ENCODE results near the gene HMGCLL1. TPM values are rescaled to one million over a fixed set of nuclear protein-coding genes. Genes with fewer than 3 reads are reported as not detected.

The HMGCLL1 gene
- total RNA-seq, 1 donor, result 0.36 TPM

- no peak overlapping the region for H2AFZ ChIP-seq (ENCODE audit: low read length)
- DNase-seq (ENCODE audit: insufficient read length, low spot score, missing footprints), result peak; percentile 22
- H3K27me3 ChIP-seq (ENCODE audit: insufficient read depth, low read length), result no peaks in the 10 kb centered on the region
- H3K36me3 ChIP-seq (ENCODE audit: insufficient read depth, low read length), result no peaks in the 10 kb centered on the region
- TF ChIP-seq CTCF (IDR thresholded peaks at IDR 0.05; ENCODE audit: extremely low read depth, low read depth, low read length), result no peak
- H3K4me1 ChIP-seq (ENCODE audit: insufficient read depth, low read length), result no peaks in the 10 kb centered on the region
- no peak overlapping the region for H3K4me2 ChIP-seq (ENCODE audit: insufficient read depth, low read length)
- no peaks in the 10 kb centered on the region for H3K9me3 ChIP-seq (ENCODE audit: low read depth, low read length)
- H4K20me1 ChIP-seq (ENCODE audit: insufficient read depth, low read length), result no peaks in the 10 kb centered on the region
- no peaks in the 10 kb centered on the region for H3K79me2 ChIP-seq (ENCODE audit: insufficient read depth, low read length)
- no peak overlapping the region for H3K4me3 ChIP-seq (ENCODE audit: insufficient read depth, low read length)
- no peak overlapping the region for H3K27ac ChIP-seq (ENCODE audit: low read depth, low read length)
These were observed 129.0 kb downstream of the HMGCLL1 start for GRCh38 chr6:55450005-55450404.

GRCh38 chr6:55449225-55449624 lies 129.8 kb downstream of the HMGCLL1 start:
- H3K9me3 ChIP-seq (ENCODE audit: low read depth, low read length), result no peaks in the 10 kb centered on the region
- no peak overlapping the region for H3K27ac ChIP-seq (ENCODE audit: low read depth, low read length)
- H2AFZ ChIP-seq (ENCODE audit: low read length), result no peak overlapping the region
- no peaks in the 10 kb centered on the region for H3K36me3 ChIP-seq (ENCODE audit: insufficient read depth, low read length)
- no peaks in the 10 kb centered on the region for H3K79me2 ChIP-seq (ENCODE audit: insufficient read depth, low read length)
- H3K4me2 ChIP-seq (ENCODE audit: insufficient read depth, low read length), result no peak overlapping the region
- no peaks in the 10 kb centered on the region for H4K20me1 ChIP-seq (ENCODE audit: insufficient read depth, low read length)
- TF ChIP-seq CTCF (IDR thresholded peaks at IDR 0.05; ENCODE audit: extremely low read depth, low read depth, low read length), result no peak
- no peaks in the 10 kb centered on the region for H3K4me1 ChIP-seq (ENCODE audit: insufficient read depth, low read length)
- no peaks in the 10 kb centered on the region for H3K27me3 ChIP-seq (ENCODE audit: insufficient read depth, low read length)
- no peak for DNase-seq (ENCODE audit: insufficient read length, low spot score, missing footprints)
- no peak overlapping the region for H3K4me3 ChIP-seq (ENCODE audit: insufficient read depth, low read length)

- TF ChIP-seq CTCF (IDR thresholded peaks at IDR 0.05; ENCODE audit: extremely low read depth, low read depth, low read length), result no peak
- no peaks in the 10 kb centered on the region for H3K9me3 ChIP-seq (ENCODE audit: low read depth, low read length)
- no peaks in the 10 kb centered on the region for H3K79me2 ChIP-seq (ENCODE audit: insufficient read depth, low read length)
- no peak overlapping the region for H3K4me3 ChIP-seq (ENCODE audit: insufficient read depth, low read length)
- DNase-seq (ENCODE audit: insufficient read length, low spot score, missing footprints), result no peak
- no peaks in the 10 kb centered on the region for H3K27me3 ChIP-seq (ENCODE audit: insufficient read depth, low read length)
- no peaks in the 10 kb centered on the region for H3K36me3 ChIP-seq (ENCODE audit: insufficient read depth, low read length)
- no peak overlapping the region for H3K4me2 ChIP-seq (ENCODE audit: insufficient read depth, low read length)
- no peaks in the 10 kb centered on the region for H3K4me1 ChIP-seq (ENCODE audit: insufficient read depth, low read length)
- no peaks in the 10 kb centered on the region for H4K20me1 ChIP-seq (ENCODE audit: insufficient read depth, low read length)
- H2AFZ ChIP-seq (ENCODE audit: low read length), result no peak overlapping the region
- no peak overlapping the region for H3K27ac ChIP-seq (ENCODE audit: low read depth, low read length)
These were observed 130.5 kb downstream of the HMGCLL1 start for GRCh38 chr6:55448451-55448850.

GRCh38 chr6:55447891-55448290 lies 131.1 kb downstream of the HMGCLL1 start:
- Histone ChIP-seq H3K36me3 (ENCODE audit: insufficient read depth, low read length) (no peaks in the 10 kb centered on the region), H3K4me2 (ENCODE audit: insufficient read depth, low read length) (no peak overlapping the region), H3K79me2 (ENCODE audit: insufficient read depth, low read length) (no peaks in the 10 kb centered on the region), H3K9me3 (ENCODE audit: low read depth, low read length) (no peaks in the 10 kb centered on the region), H3K27me3 (ENCODE audit: insufficient read depth, low read length) (no peaks in the 10 kb centered on the region), H2AFZ (ENCODE audit: low read length) (no peak overlapping the region), H3K4me3 (ENCODE audit: insufficient read depth, low read length) (no peak overlapping the region), H3K4me1 (ENCODE audit: insufficient read depth, low read length) (peaks cover 4% of the 10 kb centered on the region), H3K27ac (ENCODE audit: low read depth, low read length) (no peak overlapping the region), H4K20me1 (ENCODE audit: insufficient read depth, low read length) (no peaks in the 10 kb centered on the region)
- TF ChIP-seq CTCF (IDR thresholded peaks at IDR 0.05; ENCODE audit: extremely low read depth, low read depth, low read length), result no peak
- no peak for DNase-seq (ENCODE audit: insufficient read length, low spot score, missing footprints)

Data from osteoblast (primary cell).